GM21526 (cell line): ENCODE results near the gene KRT5.
"Not testable (repeated sequence)": the region's sequence is repeated elsewhere in the genome, so short reads cannot be mapped to it uniquely, and the experiment has no call there.

Experiments
- ATAC-seq: cut with Tn5 transposase; IDR thresholded peaks from one replicate; pipeline ENCODE4 v1.9.1; 2021; ENCODE audit warnings: moderate library complexity; ENCODE audit not compliant: unreplicated experiment, low FRiP score

KRT5 gene

GRCh38 chr12:52522346-52523011 is 2.3 kb upstream of the KRT5 start:
- ATAC-seq = no peak

- no peak for ATAC-seq
These were observed 1.5 kb upstream of the KRT5 start for GRCh38 chr12:52521568-52522266.

GRCh38 chr12:52521175-52521567 is 977 bp upstream of the KRT5 start:
- no peak for ATAC-seq

GRCh38 chr12:52519387-52519703 is 849 bp downstream of the KRT5 start:
- ATAC-seq = no peak

- ATAC-seq = no peak
These were observed 1.4 kb downstream of the KRT5 start for GRCh38 chr12:52518574-52519386.

- no peak for ATAC-seq
These were observed 2.3 kb downstream of the KRT5 start for GRCh38 chr12:52517888-52518287.

GRCh38 chr12:52517005-52517835 is 3.0 kb downstream of the KRT5 start:
- no peak for ATAC-seq

- no peak for ATAC-seq
These were observed 4.0 kb downstream of the KRT5 start for GRCh38 chr12:52515927-52516831.

GRCh38 chr12:52515319-52515646 is 4.9 kb downstream of the KRT5 start:
- ATAC-seq = no peak

- no peak for ATAC-seq
These were observed 5.5 kb downstream of the KRT5 start for GRCh38 chr12:52514471-52515318.

- no peak for ATAC-seq
These were observed 6.5 kb downstream of the KRT5 start for GRCh38 chr12:52513736-52514135.

- no peak for ATAC-seq
These were observed 12.0 kb downstream of the KRT5 start for GRCh38 chr12:52508211-52508610.

GRCh38 chr12:52506858-52507715 is 13.1 kb downstream of the KRT5 start:
- ATAC-seq = no peak

- ATAC-seq = no peak
These were observed 17.3 kb downstream of the KRT5 start for GRCh38 chr12:52502877-52503276.

GRCh38 chr12:52501490-52501889 is 18.7 kb downstream of the KRT5 start:
- no peak for ATAC-seq

GRCh38 chr12:52500574-52500973 is 19.6 kb downstream of the KRT5 start:
- not testable (repeated sequence) for ATAC-seq

GRCh38 chr12:52499806-52500560 is 20.2 kb downstream of the KRT5 start:
- no peak for ATAC-seq
